ENCODE data around the gene PNPLA1.

DNA sequence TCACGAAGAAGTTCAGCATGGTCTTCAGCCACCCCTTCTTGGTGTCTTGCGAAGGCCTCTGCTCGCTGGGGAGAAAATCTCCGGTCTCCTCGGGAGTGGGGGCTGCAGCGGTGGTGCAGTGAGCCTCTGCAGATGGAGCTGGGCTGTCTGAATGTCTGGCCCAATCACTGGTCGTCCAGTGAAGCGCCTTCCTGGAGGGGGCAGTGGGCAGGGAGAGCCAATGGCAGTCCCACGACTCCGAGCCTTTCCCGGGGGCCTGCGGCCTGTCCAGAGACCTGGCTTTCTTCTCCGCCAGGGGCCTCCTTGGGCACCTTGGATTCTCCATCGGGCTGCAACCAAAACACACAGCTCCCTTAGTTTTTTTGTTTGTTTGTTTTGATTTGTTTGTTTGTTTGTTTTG, 60.5 kb downstream of the PNPLA1 start:
- TF ChIP-seq, protein P1, sequence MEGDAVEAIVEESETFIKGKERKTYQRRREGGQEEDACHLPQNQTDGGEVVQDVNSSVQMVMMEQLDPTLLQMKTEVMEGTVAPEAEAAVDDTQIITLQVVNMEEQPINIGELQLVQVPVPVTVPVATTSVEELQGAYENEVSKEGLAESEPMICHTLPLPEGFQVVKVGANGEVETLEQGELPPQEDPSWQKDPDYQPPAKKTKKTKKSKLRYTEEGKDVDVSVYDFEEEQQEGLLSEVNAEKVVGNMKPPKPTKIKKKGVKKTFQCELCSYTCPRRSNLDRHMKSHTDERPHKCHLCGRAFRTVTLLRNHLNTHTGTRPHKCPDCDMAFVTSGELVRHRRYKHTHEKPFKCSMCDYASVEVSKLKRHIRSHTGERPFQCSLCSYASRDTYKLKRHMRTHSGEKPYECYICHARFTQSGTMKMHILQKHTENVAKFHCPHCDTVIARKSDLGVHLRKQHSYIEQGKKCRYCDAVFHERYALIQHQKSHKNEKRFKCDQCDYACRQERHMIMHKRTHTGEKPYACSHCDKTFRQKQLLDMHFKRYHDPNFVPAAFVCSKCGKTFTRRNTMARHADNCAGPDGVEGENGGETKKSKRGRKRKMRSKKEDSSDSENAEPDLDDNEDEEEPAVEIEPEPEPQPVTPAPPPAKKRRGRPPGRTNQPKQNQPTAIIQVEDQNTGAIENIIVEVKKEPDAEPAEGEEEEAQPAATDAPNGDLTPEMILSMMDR (IDR thresholded peaks at IDR 0.05): no peak
- TF ChIP-seq POLR2A (IDR thresholded peaks at IDR 0.05): no peak

Data from esophagus squamous epithelium (tissue), 4 donors.